Hepatocyte (in vitro differentiated cells): ENCODE measurements around the gene ZBTB20.
A peak's percentile ranks its signal among the peaks of the same experiment; 100 is the strongest.

Experiments used
- CTCF ChIP-seq: fragments of 200-600 bp; sonication (generic); IDR thresholded peaks from 2 replicates; pipeline ENCODE4 v1.5.1; 2016; ENCODE audit warnings: antibody characterized with exemption, mild to moderate bottlenecking; ENCODE audit not compliant: poor library complexity
- EZH2 ChIP-seq: fragments of 200-600 bp; sonication (generic); IDR thresholded peaks from 2 replicates; pipeline ENCODE4 v1.6.1; 2016; ENCODE audit warnings: antibody characterized with exemption, mild to moderate bottlenecking, borderline replicate concordance
- EZH2phosphoT487 ChIP-seq: fragments of 200-600 bp; sonication (generic); IDR thresholded peaks from one replicate; pipeline ENCODE4 v1.6.1; 2018; ENCODE audit warnings: antibody characterized with exemption, mild to moderate bottlenecking, low read depth, moderate library complexity; ENCODE audit not compliant: unreplicated experiment, severe bottlenecking

GRCh38 chr3:115040673-115041286 lies 106.3 kb downstream of the ZBTB20 start:
- peak; percentile 60 for TF ChIP-seq CTCF
- TF ChIP-seq EZH2phosphoT487, result no peak
- no peak for TF ChIP-seq EZH2
